CD4-positive, alpha-beta T cell treated with Interferon alpha-2 for 1 hour (primary cell): Measurements from ENCODE around the gene CAPN13.

Experiments
- DNase-seq, 2 donors: peaks; one replicate each; pipeline ENCODE4 v3.0.0-alpha.2; 2020 to 2022

Gene CAPN13

GRCh38 chr2:30784682-30785081 lies 22.6 kb downstream of the CAPN13 start:
- no peak for DNase-seq

- no peak for DNase-seq
These were observed 25.2 kb downstream of the CAPN13 start for GRCh38 chr2:30781961-30782533.

GRCh38 chr2:30781451-30781850 lies 25.8 kb downstream of the CAPN13 start:
- no peak for DNase-seq

GRCh38 chr2:30780776-30781330 lies 26.4 kb downstream of the CAPN13 start:
- DNase-seq, result no peak

- no peak for DNase-seq
These were observed 28.6 kb downstream of the CAPN13 start for GRCh38 chr2:30778611-30779010.

GRCh38 chr2:30777661-30778505 lies 29.4 kb downstream of the CAPN13 start:
- DNase-seq, result no peak

- DNase-seq, result no peak
These were observed 30.2 kb downstream of the CAPN13 start for GRCh38 chr2:30776831-30777635.

- DNase-seq, result no peak
These were observed 31.4 kb downstream of the CAPN13 start for GRCh38 chr2:30775833-30776232.

GRCh38 chr2:30772021-30772705 lies 35.1 kb downstream of the CAPN13 start:
- DNase-seq, result no peak

- no peak for DNase-seq
These were observed 36.2 kb downstream of the CAPN13 start for GRCh38 chr2:30770816-30771576.

GRCh38 chr2:30769891-30770462 lies 37.3 kb downstream of the CAPN13 start:
- DNase-seq, result no peak

- DNase-seq, result no peak
These were observed 37.8 kb downstream of the CAPN13 start for GRCh38 chr2:30769481-30769780.

GRCh38 chr2:30768708-30769480 lies 38.4 kb downstream of the CAPN13 start:
- DNase-seq, result no peak

GRCh38 chr2:30768036-30768686 lies 39.1 kb downstream of the CAPN13 start:
- DNase-seq, result no peak

GRCh38 chr2:30766666-30767065 lies 40.6 kb downstream of the CAPN13 start:
- no peak for DNase-seq

- DNase-seq, result no peak
These were observed 41.3 kb downstream of the CAPN13 start for GRCh38 chr2:30765876-30766470.

GRCh38 chr2:30765191-30765590 lies 42.1 kb downstream of the CAPN13 start:
- no peak for DNase-seq

- DNase-seq, result no peak
These were observed 43.0 kb downstream of the CAPN13 start for GRCh38 chr2:30764021-30764800.

GRCh38 chr2:30763151-30763660 lies 44.0 kb downstream of the CAPN13 start:
- DNase-seq, result no peak
